DND-41 (cell line): Measurements from ENCODE around the gene TYK2.

Experiments
- EZH2 ChIP-seq: IDR thresholded peaks from 3 replicates; pipeline ENCODE4 v1.6.1; 2012; ENCODE audit warnings: borderline replicate concordance, low read depth, mild to moderate bottlenecking, moderate library complexity, low read length, inconsistent platforms; ENCODE audit not compliant: severe bottlenecking
- TF ChIP-seq, protein P1 (sequence below): IDR thresholded peaks from 2 replicates; pipeline ENCODE4 v1.5.1; 2012; ENCODE audit warnings: borderline replicate concordance, low read length, moderate library complexity, mild to moderate bottlenecking; ENCODE audit not compliant: poor library complexity, severe bottlenecking; ENCODE audit errors: extremely low read depth

DNA sequence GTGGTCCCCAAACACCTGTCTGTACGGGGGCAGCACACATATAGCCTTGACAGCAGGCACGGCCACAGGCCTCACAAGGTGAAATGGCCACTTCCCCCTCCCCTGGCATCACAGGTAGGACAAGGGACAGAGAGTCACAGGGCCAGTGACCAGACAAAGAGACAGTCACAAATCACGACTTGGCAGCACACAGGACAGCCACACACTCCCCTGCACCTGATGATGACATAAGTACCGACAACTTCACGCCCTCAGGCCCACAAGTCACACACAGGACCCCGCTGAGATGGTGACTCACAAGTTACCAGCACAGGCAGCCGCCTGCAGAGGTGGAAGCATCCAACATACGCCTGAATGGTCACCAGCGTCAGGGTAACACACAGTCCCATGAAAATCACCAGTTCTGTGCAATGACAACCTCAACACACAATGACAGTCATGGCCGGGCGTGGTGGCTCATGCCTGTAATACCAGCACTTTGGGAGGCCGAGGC is 16.5 kb downstream of the TYK2 start:
- TF ChIP-seq, protein P1, sequence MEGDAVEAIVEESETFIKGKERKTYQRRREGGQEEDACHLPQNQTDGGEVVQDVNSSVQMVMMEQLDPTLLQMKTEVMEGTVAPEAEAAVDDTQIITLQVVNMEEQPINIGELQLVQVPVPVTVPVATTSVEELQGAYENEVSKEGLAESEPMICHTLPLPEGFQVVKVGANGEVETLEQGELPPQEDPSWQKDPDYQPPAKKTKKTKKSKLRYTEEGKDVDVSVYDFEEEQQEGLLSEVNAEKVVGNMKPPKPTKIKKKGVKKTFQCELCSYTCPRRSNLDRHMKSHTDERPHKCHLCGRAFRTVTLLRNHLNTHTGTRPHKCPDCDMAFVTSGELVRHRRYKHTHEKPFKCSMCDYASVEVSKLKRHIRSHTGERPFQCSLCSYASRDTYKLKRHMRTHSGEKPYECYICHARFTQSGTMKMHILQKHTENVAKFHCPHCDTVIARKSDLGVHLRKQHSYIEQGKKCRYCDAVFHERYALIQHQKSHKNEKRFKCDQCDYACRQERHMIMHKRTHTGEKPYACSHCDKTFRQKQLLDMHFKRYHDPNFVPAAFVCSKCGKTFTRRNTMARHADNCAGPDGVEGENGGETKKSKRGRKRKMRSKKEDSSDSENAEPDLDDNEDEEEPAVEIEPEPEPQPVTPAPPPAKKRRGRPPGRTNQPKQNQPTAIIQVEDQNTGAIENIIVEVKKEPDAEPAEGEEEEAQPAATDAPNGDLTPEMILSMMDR = no peak
- no peak for TF ChIP-seq EZH2
